Renal cortex interstitium (tissue), 15 donors: ENCODE data around the gene SMIM43. TPM values are rescaled to one million over a fixed set of nuclear protein-coding genes. Genes with fewer than 3 reads are reported as not detected.

Experiments
- DNase-seq, 11 donors: peaks; one replicate each; pipeline ENCODE4 v3.0.0-alpha.2; 2013; ENCODE audit warnings: low read depth in 9 of 11, low spot score in 4 of 11; ENCODE audit errors: extremely low read depth in 1 of 11
- long read RNA-seq, 16 experiments: transcript quantifications; one replicate each; lab custom pipeline, GENCODE V29; 2026
- polyA plus RNA-seq, 3 donors: library from polyadenylated mRNA; unstranded; fragments of 120-200 nt; gene quantifications; one replicate each; pipeline ENCODE4 v1.2.1, GENCODE V29; 2013; ENCODE audit not compliant: insufficient read length in 3 of 3

Gene SMIM43
- polyA plus RNA-seq: under 1 TPM; 0.58 to 0.79 (median 0.62) TPM
- long read RNA-seq, donor 1: 0 reads
- long read RNA-seq, donor 2, partial matches to known transcripts: 42 of 51 reads
- long read RNA-seq, donor 2, other reads (novel, unspliced or antisense): 9 of 51 reads
- long read RNA-seq, donor 3, partial matches to known transcripts: 0 of 1 reads
- long read RNA-seq, donor 3, other reads (novel, unspliced or antisense): 0 of 1 reads
- long read RNA-seq, donor 4: 0 reads
- long read RNA-seq, donor 5: 0 reads
- long read RNA-seq, donor 6: 0 reads
- long read RNA-seq, donor 7: 0 reads
- long read RNA-seq, donor 8: 0 reads
- long read RNA-seq, donor 9: 0 reads
- long read RNA-seq, donor 10: 0 reads
- long read RNA-seq, donor 11: 0 reads
- long read RNA-seq, donor 12: 0 reads
- long read RNA-seq, donor 13: 0 reads
- long read RNA-seq, donor 14: 0 reads
- long read RNA-seq, donor 15: 0 reads
- long read RNA-seq, donor 16: 0 reads

- peak in 5 of 11 donors; percentile 21 to 33 (median 23) for DNase-seq
Observed at GRCh38 chr4:121764702-121765367, at the start of gene SMIM43. Gene SMIM43, minus strand, starts transcription at chr4:121765164. Its CDS starts 59 bp downstream, at chr4:121765105.

GRCh38 chr4:121814756-121815155, 49.8 kb upstream of the SMIM43 start:
- DNase-seq: no peak

GRCh38 chr4:121811122-121811521, 46.2 kb upstream of the SMIM43 start:
- DNase-seq: no peak

- no peak for DNase-seq
Observed at GRCh38 chr4:121806411-121806810, 41.4 kb upstream of the SMIM43 start.

GRCh38 chr4:121801715-121802075, 36.7 kb upstream of the SMIM43 start:
- DNase-seq: no peak

- peak; percentile 91 to 97 (median 95) for DNase-seq
Observed at GRCh38 chr4:121800961-121801714, 36.2 kb upstream of the SMIM43 start, which contains the start of gene EXOSC9. Gene EXOSC9, plus strand, starts transcription at chr4:121801323. Its CDS starts 102 bp downstream, at chr4:121801425.

GRCh38 chr4:121800638-121800960, 35.6 kb upstream of the SMIM43 start:
- DNase-seq: no peak

- DNase-seq: no peak
Observed at GRCh38 chr4:121799867-121800501, 35.0 kb upstream of the SMIM43 start.

- DNase-seq: no peak
Observed at GRCh38 chr4:121799208-121799823, 34.4 kb upstream of the SMIM43 start.

- DNase-seq: no peak
Observed at GRCh38 chr4:121796283-121796682, 31.3 kb upstream of the SMIM43 start.

- DNase-seq: no peak
Observed at GRCh38 chr4:121794505-121795188, 29.7 kb upstream of the SMIM43 start.

GRCh38 chr4:121792966-121793365, 28.0 kb upstream of the SMIM43 start:
- no peak for DNase-seq

GRCh38 chr4:121791481-121791880, 26.5 kb upstream of the SMIM43 start:
- no peak for DNase-seq

GRCh38 chr4:121790976-121791375, 26.0 kb upstream of the SMIM43 start:
- DNase-seq: no peak

- DNase-seq: no peak
Observed at GRCh38 chr4:121789960-121790829, 25.2 kb upstream of the SMIM43 start.

GRCh38 chr4:121789455-121789854, 24.5 kb upstream of the SMIM43 start:
- DNase-seq: no peak

- no peak for DNase-seq
Observed at GRCh38 chr4:121788896-121789295, 23.9 kb upstream of the SMIM43 start.
